ENCODE data around the gene RYR2.

The RYR2 gene

DNA sequence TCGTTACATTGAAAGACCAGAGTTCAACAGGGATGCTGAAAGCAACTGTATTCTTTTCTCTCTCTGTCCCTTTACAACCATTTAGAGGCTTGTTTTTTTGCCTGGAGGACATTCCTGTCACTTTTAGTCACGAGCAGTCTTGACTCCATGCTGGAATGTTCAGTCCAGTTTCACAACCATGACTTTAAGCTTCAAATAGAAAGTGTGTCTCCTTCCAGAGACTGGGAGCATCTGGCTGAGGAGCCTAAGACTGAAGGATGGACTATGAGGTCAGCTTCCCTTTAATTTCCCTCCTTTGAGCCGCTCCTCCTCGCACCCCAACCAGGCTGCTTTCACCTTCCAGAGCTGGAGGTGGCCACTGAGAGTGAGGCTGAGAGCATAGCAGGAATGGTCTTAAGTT lies 10.5 kb upstream of the RYR2 start:
- no peak for TF ChIP-seq CTCF (IDR thresholded peaks at IDR 0.05; ENCODE audit: extremely low read depth, missing control alignments)

GRCh38 chr1:237032029-237032428 lies 10.0 kb upstream of the RYR2 start:
- no peak for DNase-seq (ENCODE audit: low spot score)

More for the DNA sequence above, 10.5 kb upstream of the RYR2 start:
- no peak for DNase-seq (ENCODE audit: low spot score)

GRCh38 chr1:237033061-237033460 lies 8.9 kb upstream of the RYR2 start:
- no peak for TF ChIP-seq CTCF (IDR thresholded peaks at IDR 0.05; ENCODE audit: extremely low read depth, missing control alignments)
- DNase-seq (ENCODE audit: low spot score), result no peak

More at GRCh38 chr1:237032029-237032428, 10.0 kb upstream of the RYR2 start:
- TF ChIP-seq CTCF (IDR thresholded peaks at IDR 0.05; ENCODE audit: extremely low read depth, missing control alignments), result no peak

DNA sequence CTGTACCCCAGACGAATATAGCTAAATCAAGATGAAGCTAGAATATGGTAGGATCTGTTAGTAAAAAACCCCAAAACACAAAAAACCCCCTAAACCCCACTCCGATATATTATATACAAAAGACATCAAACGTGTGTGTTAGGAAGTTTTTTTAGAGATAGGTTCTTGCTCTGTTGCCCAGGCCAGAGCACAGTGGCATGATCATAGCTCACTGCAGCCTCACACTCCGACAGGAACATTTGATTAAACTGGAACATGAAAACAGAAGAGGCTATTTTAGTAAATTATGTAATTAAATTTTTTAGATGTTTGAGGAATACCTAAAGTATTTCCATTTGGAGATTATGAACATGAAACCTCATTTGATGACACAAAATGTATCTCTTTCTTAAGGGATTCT lies 8.2 kb upstream of the RYR2 start:
- DNase-seq (ENCODE audit: low spot score), result no peak
- TF ChIP-seq CTCF (IDR thresholded peaks at IDR 0.05; ENCODE audit: extremely low read depth, missing control alignments), result no peak

DNA sequence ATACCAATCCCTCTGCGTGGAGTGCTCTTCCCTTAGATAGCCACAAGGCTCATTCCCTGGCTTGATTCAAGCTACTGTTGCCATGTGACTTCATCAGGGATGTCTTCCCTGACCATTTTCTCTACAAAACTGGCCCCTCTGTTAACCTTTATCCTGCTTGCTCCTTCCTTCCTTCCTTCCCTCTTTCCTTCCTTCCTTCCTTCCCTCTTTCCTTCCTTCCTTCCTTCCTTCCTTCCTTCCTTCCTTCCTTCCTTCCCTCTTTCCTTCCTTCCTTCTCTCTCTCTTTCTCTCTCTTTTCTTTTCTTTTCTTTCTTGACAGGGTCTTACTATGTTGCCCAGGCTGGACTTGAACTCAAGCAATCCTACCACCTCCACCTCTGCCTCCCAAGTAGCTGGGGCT lies 6.2 kb upstream of the RYR2 start:
- TF ChIP-seq CTCF (IDR thresholded peaks at IDR 0.05; ENCODE audit: extremely low read depth, missing control alignments), result no peak
- no peak for DNase-seq (ENCODE audit: low spot score)

DNA sequence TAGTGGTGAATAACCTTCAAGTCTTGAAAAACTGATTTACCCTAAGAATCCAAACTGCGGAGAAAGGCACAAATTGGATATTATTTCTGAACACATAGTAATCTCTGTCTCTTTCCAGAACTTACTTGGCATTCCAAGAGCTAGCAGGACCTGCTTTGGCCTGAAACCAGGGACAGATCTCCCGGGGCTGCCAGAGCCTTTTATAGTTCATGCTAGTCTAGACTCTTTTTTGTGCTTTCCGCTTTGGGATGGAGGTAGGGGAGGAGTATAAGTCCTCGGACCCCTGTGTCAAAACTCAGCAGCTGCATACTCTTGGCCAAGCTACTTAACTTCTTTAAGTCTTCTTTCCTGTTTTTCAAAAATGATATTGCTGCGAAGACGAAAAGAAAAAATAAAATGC lies 3.8 kb upstream of the RYR2 start:
- DNase-seq (ENCODE audit: low spot score), result no peak
- TF ChIP-seq CTCF (IDR thresholded peaks at IDR 0.05; ENCODE audit: extremely low read depth, missing control alignments), result no peak

- TF ChIP-seq CTCF (IDR thresholded peaks at IDR 0.05; ENCODE audit: extremely low read depth, missing control alignments), result no peak
- DNase-seq (ENCODE audit: low spot score), result no peak
Measured at GRCh38 chr1:237040823-237041222, 1.2 kb upstream of the RYR2 start.
